Head of caudate nucleus (tissue), 42 donors: ENCODE data around the gene LGALS7B.
"Not testable (repeated sequence)": the region's sequence is repeated elsewhere in the genome, so short reads cannot be mapped to it uniquely, and the experiment has no call there.

Source experiments
- DNase-seq, 42 donors: peaks; one replicate each; pipeline versions ENCODE4 v3.0.0 to v3.0.0-alpha.2; 2020 to 2021; ENCODE audit warnings: mixed read lengths in 7 of 42
- intact Hi-C: fragments of 100-400 bp; cut with DNase I; formaldehyde crosslinking; loops from one replicate; pipeline ENCODE4 v1.15.0; 2022

LGALS7B gene

DNA sequence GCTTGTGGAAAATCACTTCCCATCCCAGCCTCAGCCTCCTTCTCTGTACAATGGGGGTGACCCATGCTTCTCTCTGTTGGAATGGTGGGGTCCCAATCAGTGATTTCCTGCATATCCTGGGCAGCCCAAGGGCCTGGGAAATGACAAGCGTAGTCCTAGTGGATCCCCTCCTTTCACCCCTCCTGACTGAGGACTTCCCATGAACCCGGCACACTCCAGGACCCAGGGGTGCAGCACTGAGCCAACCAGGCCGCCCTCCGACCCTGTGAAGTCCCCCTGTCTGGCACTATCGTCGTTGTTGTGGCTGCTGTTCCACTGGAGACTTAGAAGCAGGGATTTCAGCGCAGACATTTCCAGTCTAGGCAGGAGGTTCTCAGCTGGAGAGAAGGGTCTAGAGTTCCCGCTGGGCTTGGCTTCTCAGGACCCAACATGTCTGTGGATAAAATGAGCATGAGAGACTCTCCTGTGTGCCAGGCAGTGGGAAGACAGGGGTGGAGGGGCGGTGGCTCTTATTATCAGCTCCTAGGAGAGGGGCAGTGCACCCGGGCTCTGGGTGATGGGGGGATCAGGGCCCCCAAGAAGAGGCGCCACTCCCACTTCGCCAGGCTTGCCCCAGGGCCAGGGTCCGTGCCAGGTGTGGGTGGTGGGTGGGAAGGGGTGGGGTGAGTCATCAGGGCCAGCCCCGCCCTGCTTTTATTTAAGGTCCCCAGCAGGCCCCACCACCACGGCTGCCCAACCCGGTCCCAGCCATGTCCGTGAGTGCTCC is at the start of gene LGALS7B:
Gene LGALS7B, plus strand, starts transcription at position 723 of the 766 bp plus-strand sequence. Its CDS starts 27 bp downstream, at position 750.
- intact Hi-C loops, result no loop called here
- no peak for DNase-seq

DNA sequence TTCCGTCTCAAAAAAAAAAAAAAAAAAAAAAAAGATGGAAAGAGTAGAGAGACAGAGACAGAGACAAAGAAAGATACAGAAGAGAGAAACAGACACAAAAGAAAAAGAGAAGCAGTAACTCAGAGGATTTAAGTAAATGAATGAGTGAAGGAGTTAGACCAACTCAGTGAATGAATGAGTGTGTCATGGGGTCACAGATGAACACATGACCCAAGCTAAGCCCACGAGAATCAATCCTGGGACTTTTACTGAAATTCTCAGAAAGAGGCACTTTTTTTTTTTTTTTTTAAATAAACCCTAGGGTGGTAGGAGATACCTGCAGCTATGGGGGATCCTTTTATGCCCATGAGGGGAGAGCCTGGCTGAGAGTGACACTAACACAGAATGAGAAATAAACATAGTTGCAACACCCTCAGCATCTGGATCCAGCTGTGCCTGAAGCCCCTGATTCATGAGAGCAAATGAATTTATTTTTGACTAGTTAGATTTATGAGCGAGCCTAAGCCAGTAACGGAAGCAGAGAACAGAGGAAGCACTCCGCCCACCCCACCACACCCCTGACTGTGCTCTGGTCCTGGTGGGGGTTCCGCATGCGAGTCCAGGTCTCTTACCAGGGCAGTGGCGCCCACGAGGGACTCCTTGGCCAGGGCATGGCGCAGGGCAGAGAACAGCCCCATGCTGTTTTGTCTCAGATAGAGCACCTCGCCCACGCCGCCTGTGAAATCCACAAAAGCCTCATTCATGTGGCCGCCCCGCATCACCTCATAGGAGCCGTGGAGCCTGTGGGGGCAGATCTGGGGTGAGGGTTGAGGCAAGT is 49.4 kb upstream of the LGALS7B start:
- DNase-seq, result no peak

DNA sequence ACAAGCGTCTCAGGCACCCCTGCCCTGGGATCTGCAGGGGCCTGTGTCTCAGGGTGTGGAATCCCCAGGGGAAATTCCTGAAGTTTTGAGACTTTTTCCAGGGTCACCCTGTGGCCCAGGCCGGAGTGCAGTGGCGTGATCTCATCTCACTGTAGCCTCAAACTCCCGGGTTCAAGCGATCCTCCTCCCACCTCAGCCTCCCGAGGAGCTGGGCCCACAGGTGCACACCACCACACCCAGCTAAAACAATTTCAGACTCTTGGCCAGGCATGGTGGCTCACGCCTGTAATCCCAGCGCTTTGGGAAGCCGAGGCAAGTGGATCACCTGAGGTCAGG is 48.8 kb upstream of the LGALS7B start:
- intact Hi-C loops, result no loop called here

More for the DNA sequence above, 49.4 kb upstream of the LGALS7B start:
- intact Hi-C loops, result no loop called here

DNA sequence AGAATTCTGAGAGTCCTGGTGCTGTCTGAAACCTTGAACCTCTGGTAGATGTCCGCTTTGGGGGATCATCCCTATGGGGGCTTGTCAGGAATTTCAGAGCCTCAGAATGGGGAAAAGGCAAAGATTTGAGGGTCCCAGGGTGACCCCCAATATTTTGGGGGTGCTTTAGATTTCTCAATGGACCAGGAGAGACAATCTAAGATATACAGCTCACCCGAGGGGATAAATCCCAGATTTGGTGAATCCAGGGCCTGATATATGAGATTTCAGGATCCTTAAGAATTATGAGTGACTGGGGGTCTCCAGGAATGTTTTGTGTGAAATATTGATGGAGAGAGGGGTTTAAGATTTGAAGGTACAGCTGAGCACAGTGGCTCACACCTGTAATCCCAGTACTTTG is 48.1 kb upstream of the LGALS7B start:
- intact Hi-C loops, result no loop called here
- DNase-seq, result no peak

More for the DNA sequence above, 48.8 kb upstream of the LGALS7B start:
- peak in 1 of 42 donors; percentile 17 for DNase-seq

DNA sequence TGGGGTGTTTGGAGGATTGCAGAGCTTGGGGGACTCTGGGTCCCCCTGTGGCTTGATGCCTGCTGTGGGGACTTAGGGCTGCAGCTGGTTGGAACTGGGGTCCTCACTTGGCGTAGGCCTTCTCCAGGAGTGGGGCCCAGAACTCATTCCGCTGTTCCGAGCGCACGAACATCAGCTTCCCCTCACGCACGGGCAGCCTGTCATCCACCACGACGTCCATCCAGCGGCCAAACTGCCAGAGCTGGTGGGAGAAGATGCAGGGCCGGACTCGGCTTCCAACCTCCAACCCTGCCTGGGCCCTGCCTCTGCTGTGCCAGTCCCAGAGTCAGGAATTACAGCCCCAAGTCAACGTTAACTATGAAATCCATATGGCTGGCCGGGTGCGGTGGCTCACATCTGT is 47.3 kb upstream of the LGALS7B start:
- peak in 1 of 42 donors; percentile 26 for DNase-seq
- intact Hi-C loops, result no loop called here

DNA sequence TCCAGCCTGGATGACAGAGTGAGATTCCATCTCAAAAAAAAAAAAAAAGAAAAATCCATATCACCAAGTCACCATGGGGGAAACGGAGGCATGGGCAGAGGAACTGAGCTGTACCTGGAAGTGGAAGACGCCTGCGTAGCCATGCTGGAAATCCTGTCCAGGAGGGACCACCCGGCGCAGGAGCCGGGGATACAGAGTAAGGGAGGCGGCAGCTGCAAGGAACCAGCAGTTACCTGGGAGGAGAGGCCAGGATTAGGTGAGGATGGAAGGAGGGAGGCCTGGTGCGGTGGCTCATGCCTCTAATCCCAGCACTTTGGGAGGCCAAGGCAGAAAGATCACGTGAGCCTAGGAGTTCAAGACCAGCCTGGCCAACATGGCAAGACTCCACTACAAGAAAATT is 46.7 kb upstream of the LGALS7B start:
- intact Hi-C loops, result no loop called here
- DNase-seq, result no peak

DNA sequence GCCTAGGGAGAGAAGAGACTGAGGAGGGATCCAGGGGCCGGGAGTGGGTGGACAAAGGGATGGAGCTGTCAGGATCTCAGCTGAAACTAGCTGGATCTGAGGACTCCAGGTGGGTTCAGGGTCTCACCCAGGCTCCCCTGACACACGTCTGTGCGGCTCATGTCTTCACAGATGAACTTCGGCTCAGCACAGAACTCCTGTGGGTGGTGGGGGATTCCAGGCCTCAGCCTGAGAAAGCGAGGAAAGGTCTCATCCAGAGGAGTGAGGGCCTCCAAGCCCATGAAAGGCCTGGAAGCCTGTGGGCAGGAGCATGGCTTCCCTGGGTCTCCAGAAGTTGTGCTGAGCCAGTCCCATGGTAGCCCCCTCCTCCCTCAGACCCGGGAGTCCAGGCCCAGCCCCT is 46.1 kb upstream of the LGALS7B start:
- DNase-seq, result no peak
- intact Hi-C loops, result no loop called here

DNA sequence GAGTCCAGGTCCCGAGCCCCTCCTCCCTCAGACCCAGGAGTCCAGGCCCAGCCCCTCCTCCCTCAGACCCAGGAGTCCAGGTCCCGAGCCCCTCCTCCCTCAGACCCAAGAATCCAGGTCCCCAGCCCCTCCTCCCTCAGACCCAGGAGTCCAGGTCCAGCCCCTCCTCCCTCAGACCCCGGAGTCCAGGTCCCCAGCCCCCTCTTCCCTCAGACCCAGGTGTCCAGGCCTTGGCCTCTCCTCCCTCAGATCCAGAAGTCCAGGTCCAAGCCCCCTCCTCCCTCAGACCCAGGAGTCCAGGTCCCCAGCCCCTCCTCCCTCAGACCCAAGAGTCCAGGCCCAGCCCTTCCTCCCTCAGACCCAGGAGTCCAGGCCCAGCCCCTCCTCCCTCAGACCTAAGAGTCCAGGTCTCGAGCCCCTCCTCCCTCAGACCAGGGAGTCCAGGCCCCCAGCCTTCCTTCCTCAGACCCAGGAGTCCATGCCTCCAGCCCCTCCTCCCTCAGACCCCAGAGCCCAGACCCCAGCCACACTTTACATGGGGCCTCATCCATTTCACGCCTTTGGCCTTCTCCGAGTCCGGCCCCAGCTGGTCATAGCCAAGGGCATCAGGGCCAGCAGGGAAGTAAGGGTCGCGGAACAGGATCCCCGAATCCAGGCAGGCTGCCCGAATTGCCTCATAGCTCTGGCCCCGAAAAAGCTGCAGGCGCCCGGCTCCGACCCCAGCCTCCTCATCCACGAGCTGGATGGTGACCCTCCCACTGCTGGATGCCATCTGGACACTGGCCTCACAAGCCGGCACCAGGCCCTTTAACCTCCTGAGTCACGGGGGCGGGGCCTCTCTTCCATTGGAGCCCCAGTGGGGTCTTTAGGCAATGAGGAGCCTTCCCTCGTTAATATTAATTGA is 45.4 kb upstream of the LGALS7B start:
- intact Hi-C loops, result no loop called here
- DNase-seq, result peak in 1 of 42 donors; percentile 23

DNA sequence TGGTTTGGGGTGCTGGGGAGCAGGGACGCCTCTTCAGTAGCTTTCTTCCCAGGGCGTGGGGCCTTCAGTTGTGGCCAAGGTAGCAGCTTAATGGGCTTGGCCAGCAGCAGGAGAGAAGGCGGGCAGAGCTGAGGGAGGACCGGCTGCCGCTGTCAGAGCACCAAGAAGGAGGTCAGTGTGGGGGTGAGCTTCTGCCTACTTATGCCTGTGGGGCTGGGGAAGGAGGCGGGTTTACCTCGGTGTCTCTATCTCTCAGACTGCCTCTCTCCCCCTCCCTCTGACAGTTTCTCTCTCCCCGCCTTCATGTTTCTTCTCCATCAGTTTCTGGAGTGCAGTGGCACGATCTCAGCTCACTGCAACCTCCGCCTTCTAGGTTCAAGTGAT is 44.7 kb upstream of the LGALS7B start, which contains the start of gene CAPN12:
Gene CAPN12, minus strand, starts transcription at position 177 of the 384 bp plus-strand sequence. CDS start 309 bp downstream, outside the sequence.
- intact Hi-C loops, result no loop called here
- DNase-seq, result no peak

DNA sequence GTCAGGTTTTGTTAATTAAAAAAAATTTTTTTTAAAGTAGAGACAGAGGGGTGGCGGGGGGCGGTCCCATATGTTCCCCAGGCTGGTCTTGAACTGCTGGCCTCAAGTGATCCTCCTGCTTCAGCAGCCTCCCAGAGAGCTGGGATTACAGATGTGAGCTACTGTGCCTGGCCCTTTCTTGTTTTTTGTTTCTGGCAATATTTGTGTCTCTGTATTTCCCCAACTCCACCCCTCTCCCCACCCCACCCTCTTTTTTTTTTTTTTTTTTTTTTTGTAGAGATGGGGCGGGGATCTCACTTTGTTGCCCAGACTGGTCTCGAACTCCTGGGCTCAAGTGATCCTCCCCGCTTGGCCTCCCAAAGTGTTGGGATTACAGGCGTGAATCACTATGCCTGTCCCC is 44.1 kb upstream of the LGALS7B start:
- intact Hi-C loops, result no loop called here

DNA sequence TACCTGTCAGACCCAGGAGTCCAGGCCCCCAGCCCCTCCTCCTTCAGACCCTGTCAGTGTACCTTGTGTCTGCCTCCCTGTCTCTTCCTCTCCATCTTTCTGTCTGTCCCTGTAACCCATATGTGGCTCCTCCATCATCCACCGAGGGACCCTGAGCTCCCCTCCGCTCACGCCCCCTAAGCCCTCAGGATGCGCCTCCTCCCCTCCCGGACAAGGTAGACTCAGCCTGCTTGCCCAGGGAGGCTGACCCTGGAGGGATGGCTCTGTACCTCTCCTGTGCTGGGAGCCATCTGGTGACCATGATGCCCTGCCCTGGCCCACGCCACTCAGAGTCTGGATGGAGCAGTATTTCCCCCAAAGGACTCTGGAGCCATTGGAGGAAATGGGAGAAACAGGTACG is 43.7 kb upstream of the LGALS7B start:
- DNase-seq, result no peak
- intact Hi-C loops, result no loop called here

More for the DNA sequence above, 44.1 kb upstream of the LGALS7B start:
- no peak for DNase-seq

DNA sequence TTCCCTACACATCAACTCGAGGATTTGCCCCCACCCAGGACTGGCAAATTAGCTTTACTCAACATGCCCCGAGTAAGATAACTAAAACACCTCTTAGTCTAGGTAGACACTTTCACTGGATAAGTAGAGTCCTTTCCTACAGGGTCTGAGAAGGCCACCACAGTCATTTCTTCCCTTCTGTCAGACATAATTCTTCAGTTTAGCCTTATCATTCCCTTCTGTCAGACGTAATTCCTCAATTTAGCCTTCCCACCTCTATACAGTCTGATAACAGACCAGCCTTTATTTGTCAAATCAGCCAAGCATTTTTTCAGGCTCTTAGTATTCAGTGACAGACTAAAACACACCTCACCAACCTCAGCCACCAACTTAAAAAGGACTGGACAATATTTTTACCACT is 35.2 kb upstream of the LGALS7B start:
- DNase-seq, result not testable (repeated sequence)

DNA sequence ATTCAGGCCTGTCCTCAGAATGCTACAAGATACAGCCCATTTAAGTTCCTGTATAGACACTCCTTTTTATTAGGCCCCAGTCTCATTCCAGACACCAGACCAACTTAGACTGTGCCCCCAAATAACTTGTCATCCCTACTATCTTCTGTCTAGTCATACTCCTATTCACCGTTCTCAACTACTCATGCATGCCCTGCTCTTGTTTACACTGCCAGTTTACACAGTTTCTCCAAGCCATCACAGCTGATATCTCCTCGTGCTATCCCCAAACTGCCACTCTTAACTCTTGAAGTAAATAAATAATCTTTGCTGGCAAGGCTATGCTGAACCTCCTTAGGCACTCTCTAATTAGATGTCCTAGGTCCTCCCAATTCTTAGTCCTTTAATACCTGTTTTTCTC is 34.8 kb upstream of the LGALS7B start:
- DNase-seq, intact Hi-C loops: not testable (repeated sequence)

More for the DNA sequence above, 35.2 kb upstream of the LGALS7B start:
- intact Hi-C loops, result not testable (repeated sequence)

DNA sequence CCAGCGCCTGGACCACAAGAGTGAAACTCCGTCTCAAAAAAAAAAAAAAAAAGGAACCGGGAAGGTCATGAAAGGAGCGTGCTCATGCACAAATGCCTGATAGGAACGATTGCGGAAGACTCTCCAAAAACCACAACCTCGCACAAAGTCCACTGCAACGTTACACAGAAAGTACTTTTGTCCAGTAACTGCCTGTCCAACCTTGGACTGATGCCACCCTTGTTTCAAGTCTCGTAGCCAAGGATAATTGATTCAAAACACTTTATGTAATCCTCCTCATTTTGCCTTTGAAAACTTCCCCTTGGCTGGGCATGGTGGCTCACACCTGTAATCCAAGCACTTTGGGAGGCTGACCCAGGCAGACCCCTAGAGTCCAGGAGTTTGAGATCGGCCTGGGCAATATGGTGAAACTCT is 29.4 kb upstream of the LGALS7B start:
- DNase-seq, result peak in 1 of 42 donors; percentile 6
- intact Hi-C loops, result no loop called here

DNA sequence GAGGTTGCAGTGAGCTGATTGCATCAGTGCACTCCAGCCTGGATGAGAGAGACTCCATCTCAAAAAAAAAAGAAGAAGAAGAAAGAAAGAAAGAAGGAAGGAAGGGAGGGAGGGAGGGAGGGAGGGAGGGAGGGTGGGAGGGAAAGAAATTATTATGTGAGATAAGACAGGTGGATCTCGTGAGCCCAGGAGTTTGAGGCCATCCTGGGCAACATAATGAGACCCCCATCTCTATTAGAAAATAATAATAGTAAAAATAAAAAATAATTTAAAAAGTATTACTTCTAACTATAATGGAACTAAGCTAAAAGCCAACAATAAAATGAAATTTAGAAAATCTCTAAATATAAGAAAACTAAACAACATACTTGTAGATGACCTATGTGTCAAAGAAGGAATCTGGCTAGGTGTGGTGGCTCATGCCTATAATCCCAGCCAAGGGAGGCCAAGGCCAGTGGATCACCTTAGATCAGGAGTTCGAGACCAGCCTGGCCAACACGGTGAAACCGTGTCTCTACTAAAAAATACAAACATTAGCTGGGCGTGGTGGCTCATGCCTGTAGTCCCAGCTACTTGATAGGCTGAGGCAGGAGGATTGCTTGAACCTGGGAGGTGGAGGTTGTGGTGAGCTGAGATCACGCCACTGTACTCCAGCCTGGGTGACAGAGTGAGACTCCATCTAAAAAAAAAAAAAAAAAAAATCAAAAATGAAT is 28.0 kb upstream of the LGALS7B start:
- DNase-seq, intact Hi-C loops: not testable (repeated sequence)

DNA sequence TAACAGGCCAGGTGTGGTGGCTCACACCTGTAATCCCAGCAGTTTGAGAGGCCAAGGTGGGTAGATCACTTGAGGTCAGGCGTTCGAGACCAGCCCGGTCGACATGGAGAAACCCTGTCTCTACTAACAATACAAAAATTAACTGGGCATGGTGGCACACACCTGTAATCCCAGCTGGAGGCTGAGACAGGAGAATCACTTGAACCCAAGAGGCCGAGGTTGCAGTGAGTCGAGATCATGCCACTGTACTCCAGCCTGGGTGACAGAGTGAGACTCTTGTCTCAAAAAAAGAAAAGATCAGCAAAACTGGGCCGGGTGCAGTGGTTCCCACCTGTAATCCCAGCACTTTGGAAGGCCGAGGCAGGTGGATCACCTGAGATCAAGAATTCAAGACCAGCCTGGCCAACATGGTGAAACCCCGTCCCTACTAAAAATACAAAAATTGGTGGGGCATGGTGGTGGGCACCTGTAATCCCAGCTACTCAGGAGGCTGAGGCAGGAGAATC is 27.1 kb upstream of the LGALS7B start:
- intact Hi-C loops, DNase-seq: not testable (repeated sequence)

DNA sequence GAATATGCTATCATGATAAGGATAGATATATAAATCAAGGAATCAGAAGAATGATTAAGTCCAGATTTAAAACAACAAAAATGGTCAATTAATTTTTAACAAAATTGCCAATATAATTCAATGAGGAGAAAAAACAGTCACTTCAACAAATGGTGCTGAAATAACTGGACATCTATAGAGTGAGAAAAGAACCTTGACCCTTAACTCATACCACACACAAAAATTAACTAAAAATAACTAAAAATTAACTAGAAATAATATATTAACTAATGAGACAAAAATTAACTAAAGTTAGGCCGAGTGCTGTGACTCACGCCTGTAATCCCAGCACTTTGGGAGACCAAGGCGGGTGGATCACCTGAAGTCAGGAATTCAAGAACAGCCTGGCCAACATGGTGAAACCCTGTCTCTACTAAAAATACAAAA is 25.2 kb upstream of the LGALS7B start:
- intact Hi-C loops, result no loop called here
- DNase-seq, result no peak

DNA sequence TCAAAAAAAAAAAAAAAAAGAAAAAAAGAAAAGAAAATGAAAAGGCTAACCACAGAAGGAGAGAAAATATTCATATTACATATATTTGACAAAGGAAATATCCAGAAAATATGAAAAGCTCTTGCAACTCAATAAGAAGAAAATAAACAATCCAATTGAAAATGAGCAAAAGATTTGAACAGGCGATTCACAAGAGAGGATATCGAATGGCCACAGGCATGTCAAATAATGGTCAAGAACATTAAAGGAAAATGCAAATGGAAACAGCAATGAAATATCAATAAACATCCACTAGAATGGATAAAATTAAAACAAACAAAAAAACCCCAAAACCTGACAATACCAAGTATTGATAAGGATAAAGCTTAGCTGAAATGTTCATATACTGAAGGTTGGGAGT is 23.8 kb upstream of the LGALS7B start:
- intact Hi-C loops, result no loop called here
- DNase-seq, result no peak
